Fibroblast of lung (primary cell): ENCODE data around the gene IQGAP2. TPM values are rescaled to one million over a fixed set of nuclear protein-coding genes. Genes with fewer than 3 reads are reported as not detected.

Experiments
- DNase-seq, 2 donors: peaks; one replicate each; pipeline versions ENCODE4 v3.0.0 to v3.0.0-alpha.2; 2010; ENCODE audit warnings: low read depth in 2 of 2
- H2AFZ ChIP-seq: 2 replicates; pipeline ENCODE4 v1.5.1; 2012; ENCODE audit warnings: low read length, control low read depth, inconsistent platforms
- H3K27ac ChIP-seq: 2 replicates; pipeline ENCODE4 v1.5.1; 2011; ENCODE audit warnings: low read length, control low read depth; ENCODE audit not compliant: insufficient read depth
- H3K27me3 ChIP-seq: 2 replicates; pipeline ENCODE4 v1.5.1; 2011; ENCODE audit warnings: mild to moderate bottlenecking, low read length; ENCODE audit not compliant: control insufficient read depth, insufficient read depth
- H3K36me3 ChIP-seq: 2 replicates; pipeline ENCODE4 v1.5.1; 2011; ENCODE audit warnings: low read length; ENCODE audit not compliant: control insufficient read depth, insufficient read depth
- H3K4me1 ChIP-seq: 2 replicates; pipeline ENCODE4 v1.5.1; 2011; ENCODE audit warnings: low read length; ENCODE audit not compliant: control insufficient read depth, insufficient read depth; ENCODE audit errors: extremely low read depth
- H3K4me2 ChIP-seq: 2 replicates; pipeline ENCODE4 v1.5.1; 2011; ENCODE audit warnings: low read length, control low read depth; ENCODE audit not compliant: insufficient read depth; ENCODE audit errors: extremely low read depth
- H3K4me3 ChIP-seq, 4 experiments: fragments of 200-600 bp in 1 of 4; sonication (generic) in 1 of 4; replicated peaks in 1 of 4; 2 replicates each; pipeline ENCODE4 v1.5.1; 2011 to 2016; ENCODE audit warnings: low read length in 4 of 4, low read depth in 3 of 4, mild to moderate bottlenecking in 3 of 4, control low read depth in 2 of 4, inconsistent platforms in 1 of 4, mixed read lengths in 1 of 4; ENCODE audit not compliant: insufficient read depth in 1 of 4; ENCODE audit errors: control extremely low read depth in 1 of 4
- H3K79me2 ChIP-seq: 2 replicates; pipeline ENCODE4 v1.5.1; 2012; ENCODE audit warnings: mild to moderate bottlenecking, low read length, inconsistent platforms; ENCODE audit not compliant: control insufficient read depth, insufficient read depth
- H3K9ac ChIP-seq: 2 replicates; pipeline ENCODE4 v1.5.1; 2011; ENCODE audit warnings: mild to moderate bottlenecking, low read length, control low read depth; ENCODE audit not compliant: insufficient read depth
- H3K9me3 ChIP-seq: 2 replicates; pipeline ENCODE4 v1.5.1; 2012; ENCODE audit warnings: low read depth, low read length; ENCODE audit not compliant: control insufficient read depth, insufficient read depth
- H4K20me1 ChIP-seq: 2 replicates; pipeline ENCODE4 v1.5.1; 2011; ENCODE audit warnings: low read length; ENCODE audit not compliant: control insufficient read depth, insufficient read depth; ENCODE audit errors: extremely low read depth
- EZH2 ChIP-seq: IDR thresholded peaks from 2 replicates; pipeline ENCODE4 v1.5.1; 2012; ENCODE audit warnings: low read length, control low read depth, mild to moderate bottlenecking; ENCODE audit errors: missing control alignments
- polyA plus RNA-seq, 2 donors: library from polyadenylated mRNA; depleted of rRNA in 1 of 2; stranded (reverse) in 1 of 2; unstranded in 1 of 2; fragments of >200 nt; gene quantifications; 2 replicates each; pipeline ENCODE4 v1.2.1, GENCODE V29; 2011 to 2012; ENCODE audit warnings: missing spikeins in 1 of 2
- total RNA-seq: library from RNA; depleted of rRNA; stranded (reverse); fragments of >200 nt; gene quantifications from 2 replicates; pipeline ENCODE4 v1.2.1, GENCODE V29; 2014
- TF ChIP-seq, protein P1 (sequence below), 2 donors: IDR thresholded peaks in 1 of 2; conservative IDR thresholded peaks in 1 of 2; 1 replicate in 1 of 2; 2 replicates in 1 of 2; pipeline ENCODE4 v1.5.1; 2011 to 2012; ENCODE audit warnings: low read length in 2 of 2, control low read depth in 1 of 2, inconsistent platforms in 1 of 2, low read depth in 1 of 2, mild to moderate bottlenecking in 1 of 2

IQGAP2 gene
- total and polyA plus RNA-seq, 2 donors (not counting 1 experiment from before 2014, with no cell fraction given) = 5.1 to 7.9 TPM

DNA sequence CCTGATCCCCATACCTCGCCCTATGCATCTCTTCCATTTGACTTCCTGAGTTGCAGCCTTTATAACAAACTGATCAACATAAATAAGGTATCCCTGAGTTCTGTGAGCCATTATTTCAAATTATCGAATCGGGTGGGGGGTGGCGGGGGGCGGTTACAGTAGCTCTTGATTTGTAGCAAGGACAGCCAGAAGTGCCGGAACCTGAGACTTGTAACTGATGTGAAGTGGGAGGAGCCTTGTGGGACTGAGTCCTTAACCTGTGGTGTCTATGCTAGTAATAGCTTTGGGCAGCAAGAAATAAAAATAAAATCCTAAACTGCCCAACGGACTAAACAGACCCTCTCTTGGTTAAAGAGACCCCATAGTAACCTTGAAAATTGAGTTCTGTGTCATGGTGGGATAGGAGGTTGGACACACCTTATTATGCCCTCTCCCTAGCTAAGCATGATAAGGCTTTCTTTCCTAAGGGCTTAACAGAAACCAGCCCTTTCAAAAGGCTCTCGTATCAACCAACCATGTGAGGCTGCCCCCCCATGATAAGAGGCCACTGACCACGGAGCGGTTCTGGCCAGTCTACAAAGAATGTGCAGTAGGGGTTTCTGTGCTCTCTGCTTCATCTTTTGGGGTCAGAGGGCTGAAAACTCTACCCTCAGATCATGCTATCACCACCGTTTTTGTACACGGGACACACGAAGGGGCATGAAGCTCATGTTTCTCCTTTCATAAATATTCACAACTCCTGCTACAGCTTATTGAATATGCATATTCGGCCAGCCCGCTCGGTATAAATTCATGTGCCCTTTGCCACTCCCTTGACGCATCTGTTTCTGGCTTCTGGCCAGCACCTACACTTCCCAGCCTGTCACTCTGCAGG is 39.5 kb upstream of the IQGAP2 start:
- Histone ChIP-seq H4K20me1 (no peaks in the 10 kb centered on the region), H3K9ac (no peak overlapping the region), H3K27ac (no peak overlapping the region), H3K27me3 (no peaks in the 10 kb centered on the region), H3K9me3 (no peaks in the 10 kb centered on the region), H3K4me1 (no peaks in the 10 kb centered on the region), H3K36me3 (no peaks in the 10 kb centered on the region), H3K4me3 (no peak overlapping the region), H3K79me2 (no peaks in the 10 kb centered on the region), H3K4me2 (no peak overlapping the region), H2AFZ (no peak overlapping the region)
- DNase-seq = peak in 1 of 2 donors; percentile 17
- TF ChIP-seq, protein P1, sequence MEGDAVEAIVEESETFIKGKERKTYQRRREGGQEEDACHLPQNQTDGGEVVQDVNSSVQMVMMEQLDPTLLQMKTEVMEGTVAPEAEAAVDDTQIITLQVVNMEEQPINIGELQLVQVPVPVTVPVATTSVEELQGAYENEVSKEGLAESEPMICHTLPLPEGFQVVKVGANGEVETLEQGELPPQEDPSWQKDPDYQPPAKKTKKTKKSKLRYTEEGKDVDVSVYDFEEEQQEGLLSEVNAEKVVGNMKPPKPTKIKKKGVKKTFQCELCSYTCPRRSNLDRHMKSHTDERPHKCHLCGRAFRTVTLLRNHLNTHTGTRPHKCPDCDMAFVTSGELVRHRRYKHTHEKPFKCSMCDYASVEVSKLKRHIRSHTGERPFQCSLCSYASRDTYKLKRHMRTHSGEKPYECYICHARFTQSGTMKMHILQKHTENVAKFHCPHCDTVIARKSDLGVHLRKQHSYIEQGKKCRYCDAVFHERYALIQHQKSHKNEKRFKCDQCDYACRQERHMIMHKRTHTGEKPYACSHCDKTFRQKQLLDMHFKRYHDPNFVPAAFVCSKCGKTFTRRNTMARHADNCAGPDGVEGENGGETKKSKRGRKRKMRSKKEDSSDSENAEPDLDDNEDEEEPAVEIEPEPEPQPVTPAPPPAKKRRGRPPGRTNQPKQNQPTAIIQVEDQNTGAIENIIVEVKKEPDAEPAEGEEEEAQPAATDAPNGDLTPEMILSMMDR (conservative IDR thresholded peaks at IDR 0.05 in 1 of 2, IDR thresholded peaks at IDR 0.05 in 1 of 2; ENCODE audit: low read depth in 1 of 2, low read length in 2 of 2) = no peak
- no peak for TF ChIP-seq EZH2

DNA sequence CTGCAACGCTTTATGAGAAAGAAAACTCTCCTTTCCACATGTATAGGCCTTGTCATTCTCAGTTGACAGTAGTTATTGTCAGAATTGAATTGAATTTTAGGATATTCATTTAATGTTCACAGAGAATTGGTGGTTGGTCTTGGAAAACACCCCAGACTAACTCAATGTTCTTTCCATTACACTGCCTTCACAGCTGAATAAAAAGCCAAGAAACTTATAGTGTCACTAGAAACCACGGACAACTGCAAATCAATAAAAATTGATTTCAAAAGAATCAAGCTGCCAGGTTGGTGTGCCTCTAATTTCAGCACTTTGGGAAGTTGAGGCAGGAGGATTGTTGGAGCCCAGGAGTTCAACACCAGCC is 38.9 kb upstream of the IQGAP2 start:
- Histone ChIP-seq H3K4me3 (no peak overlapping the region), H3K27me3 (no peaks in the 10 kb centered on the region), H3K36me3 (no peaks in the 10 kb centered on the region), H2AFZ (no peak overlapping the region), H3K4me1 (no peaks in the 10 kb centered on the region), H4K20me1 (no peaks in the 10 kb centered on the region), H3K9ac (no peak overlapping the region), H3K4me2 (no peak overlapping the region), H3K9me3 (no peaks in the 10 kb centered on the region), H3K79me2 (no peaks in the 10 kb centered on the region), H3K27ac (no peak overlapping the region)
- DNase-seq = no peak
- no peak for TF ChIP-seq EZH2
- TF ChIP-seq, protein P1 (conservative IDR thresholded peaks at IDR 0.05 in 1 of 2, IDR thresholded peaks at IDR 0.05 in 1 of 2; ENCODE audit: low read depth in 1 of 2, low read length in 2 of 2) = no peak

DNA sequence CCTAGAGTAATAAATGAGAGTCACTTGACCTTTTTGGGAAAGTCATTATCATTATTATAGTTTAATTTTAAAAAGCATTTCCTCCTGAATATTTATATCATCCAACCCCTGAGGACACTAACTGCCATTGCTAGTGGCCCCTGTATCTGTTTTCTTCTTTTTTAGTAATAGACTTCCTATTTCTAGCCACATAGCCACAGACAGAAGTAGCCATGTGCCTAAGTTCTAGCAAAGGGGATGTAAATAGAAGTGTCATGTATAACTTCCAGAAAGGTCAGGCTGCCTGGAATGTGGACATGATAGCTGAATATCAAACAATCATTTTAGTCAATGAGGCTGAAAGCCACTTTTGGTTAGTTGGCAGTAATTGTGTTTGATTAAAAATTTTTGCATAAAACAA is 37.5 kb upstream of the IQGAP2 start:
- Histone ChIP-seq H3K9me3 (no peaks in the 10 kb centered on the region), H3K4me1 (no peaks in the 10 kb centered on the region), H3K4me3 (no peak overlapping the region), H3K4me2 (no peak overlapping the region), H2AFZ (no peak overlapping the region), H3K36me3 (no peaks in the 10 kb centered on the region), H3K27ac (no peak overlapping the region), H4K20me1 (no peaks in the 10 kb centered on the region), H3K79me2 (no peaks in the 10 kb centered on the region), H3K9ac (no peak overlapping the region), H3K27me3 (no peaks in the 10 kb centered on the region)
- TF ChIP-seq EZH2 = no peak
- TF ChIP-seq, protein P1 (conservative IDR thresholded peaks at IDR 0.05 in 1 of 2, IDR thresholded peaks at IDR 0.05 in 1 of 2; ENCODE audit: low read depth in 1 of 2, low read length in 2 of 2) = no peak
- no peak for DNase-seq
